ENCODE data around the gene CD93. TPM values are rescaled to one million over a fixed set of nuclear protein-coding genes. Genes with fewer than 3 reads are reported as not detected.

CD93 gene
- total RNA-seq, 1 donor from 2014 or later = not detected

DNA sequence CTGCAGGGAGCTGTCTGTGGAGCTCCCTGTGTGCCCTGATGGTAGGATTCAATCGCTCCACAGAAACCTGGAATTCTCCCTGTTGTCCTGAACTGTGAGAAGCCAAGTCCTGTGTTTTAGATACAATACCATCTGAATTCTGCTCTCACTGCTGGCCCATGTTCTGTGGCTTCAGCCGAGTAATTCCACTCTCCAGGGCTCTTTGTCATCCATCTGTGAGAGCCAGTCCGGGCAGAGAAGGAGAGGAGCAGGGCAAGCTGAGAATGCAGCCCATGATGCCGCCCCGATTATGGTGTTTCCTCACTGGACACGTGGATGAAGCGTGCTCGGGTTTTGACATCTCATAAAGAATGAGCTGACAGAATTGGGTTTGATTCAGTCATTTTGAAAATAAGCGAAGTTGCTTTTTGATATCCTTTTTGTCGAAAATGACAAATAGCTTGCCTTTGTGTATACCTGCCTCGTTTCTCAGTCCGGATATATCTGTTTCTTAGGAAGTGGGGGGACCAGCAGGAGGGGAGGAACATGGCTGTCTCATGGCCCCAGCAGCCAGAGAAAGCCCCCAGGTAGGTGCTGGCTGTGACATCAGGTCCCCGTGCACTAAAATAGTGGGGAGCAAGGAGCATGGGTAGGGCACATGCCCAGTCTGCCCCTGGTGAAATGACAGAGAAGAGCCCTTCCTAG is 8.2 kb upstream of the CD93 start:
- no peaks in the 10 kb centered on the region for H3K9me3 ChIP-seq (ENCODE audit: low read depth)
- no peak overlapping the region for H3K4me3 Mint-ChIP-seq
- H3K4me1 Mint-ChIP-seq = peaks cover 16% of the 10 kb centered on the region
- H3K9me3 Mint-ChIP-seq = no peaks in the 10 kb centered on the region
- no peaks in the 10 kb centered on the region for H4K20me1 ChIP-seq (ENCODE audit: low read depth)
- H3K9ac ChIP-seq = no peak overlapping the region
- no peaks in the 10 kb centered on the region for H3K36me3 ChIP-seq
- peaks cover 11% of the 10 kb centered on the region for H3K27me3 Mint-ChIP-seq (ENCODE audit: insufficient read depth, low read depth)
- H3K4me2 ChIP-seq = no peak overlapping the region
- no peak for DNase-seq (ENCODE audit: low spot score)
- no peaks in the 10 kb centered on the region for H3K36me3 Mint-ChIP-seq
- no peak overlapping the region for H2AFZ ChIP-seq (replicated peaks)
- no peaks in the 10 kb centered on the region for H3F3A ChIP-seq (ENCODE audit: low read depth)
- H3K27ac Mint-ChIP-seq = no peak overlapping the region
- no peaks in the 10 kb centered on the region for H3K27me3 ChIP-seq
- H3K79me2 ChIP-seq (ENCODE audit: low read depth) = no peaks in the 10 kb centered on the region
- no peak overlapping the region for H3K4me3 ChIP-seq
- H3K27ac ChIP-seq = no peak overlapping the region
- H3K4me1 ChIP-seq = no peaks in the 10 kb centered on the region
- no peak for TF ChIP-seq EZH2phosphoT487 (IDR thresholded peaks at IDR 0.05)
- TF ChIP-seq, protein P1, sequence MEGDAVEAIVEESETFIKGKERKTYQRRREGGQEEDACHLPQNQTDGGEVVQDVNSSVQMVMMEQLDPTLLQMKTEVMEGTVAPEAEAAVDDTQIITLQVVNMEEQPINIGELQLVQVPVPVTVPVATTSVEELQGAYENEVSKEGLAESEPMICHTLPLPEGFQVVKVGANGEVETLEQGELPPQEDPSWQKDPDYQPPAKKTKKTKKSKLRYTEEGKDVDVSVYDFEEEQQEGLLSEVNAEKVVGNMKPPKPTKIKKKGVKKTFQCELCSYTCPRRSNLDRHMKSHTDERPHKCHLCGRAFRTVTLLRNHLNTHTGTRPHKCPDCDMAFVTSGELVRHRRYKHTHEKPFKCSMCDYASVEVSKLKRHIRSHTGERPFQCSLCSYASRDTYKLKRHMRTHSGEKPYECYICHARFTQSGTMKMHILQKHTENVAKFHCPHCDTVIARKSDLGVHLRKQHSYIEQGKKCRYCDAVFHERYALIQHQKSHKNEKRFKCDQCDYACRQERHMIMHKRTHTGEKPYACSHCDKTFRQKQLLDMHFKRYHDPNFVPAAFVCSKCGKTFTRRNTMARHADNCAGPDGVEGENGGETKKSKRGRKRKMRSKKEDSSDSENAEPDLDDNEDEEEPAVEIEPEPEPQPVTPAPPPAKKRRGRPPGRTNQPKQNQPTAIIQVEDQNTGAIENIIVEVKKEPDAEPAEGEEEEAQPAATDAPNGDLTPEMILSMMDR (IDR thresholded peaks at IDR 0.05) = no peak
- no peak for TF ChIP-seq EZH2 (IDR thresholded peaks at IDR 0.05)

DNA sequence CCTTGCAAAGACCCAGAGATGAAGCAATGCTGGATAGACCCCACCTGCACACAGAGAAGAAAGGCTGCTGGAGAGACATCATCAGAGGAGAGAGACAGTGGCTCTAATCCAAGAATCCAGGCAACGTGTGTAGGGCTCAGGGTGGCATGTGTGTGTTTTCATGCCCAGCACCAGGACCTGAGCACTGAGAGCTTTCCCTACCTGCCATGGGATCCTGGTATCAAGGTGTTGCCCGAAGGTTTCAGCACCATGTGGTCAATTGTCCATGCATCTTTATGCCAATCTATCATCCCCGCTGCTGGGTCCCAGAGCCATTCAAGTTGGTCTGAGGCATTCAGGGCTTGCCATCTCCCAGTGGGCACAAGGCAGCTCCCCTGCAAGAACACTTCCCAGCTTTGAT is 7.5 kb upstream of the CD93 start:
- H3K9me3 ChIP-seq (ENCODE audit: low read depth) = no peaks in the 10 kb centered on the region
- H3K4me2 ChIP-seq = no peak overlapping the region
- H4K20me1 ChIP-seq (ENCODE audit: low read depth) = no peaks in the 10 kb centered on the region
- Mint-ChIP-seq H3K27ac (no peak overlapping the region), H3K4me3 (no peak overlapping the region), H3K27me3 (ENCODE audit: insufficient read depth, low read depth) (peaks cover 11% of the 10 kb centered on the region), H3K36me3 (no peaks in the 10 kb centered on the region), H3K4me1 (peaks cover 16% of the 10 kb centered on the region), H3K9me3 (no peaks in the 10 kb centered on the region)
- no peak overlapping the region for H3K4me3 ChIP-seq
- H3K4me1 ChIP-seq = no peaks in the 10 kb centered on the region
- H3K27me3 ChIP-seq = no peaks in the 10 kb centered on the region
- no peaks in the 10 kb centered on the region for H3F3A ChIP-seq (ENCODE audit: low read depth)
- no peaks in the 10 kb centered on the region for H3K79me2 ChIP-seq (ENCODE audit: low read depth)
- no peak for DNase-seq (ENCODE audit: low spot score)
- TF ChIP-seq EZH2 (IDR thresholded peaks at IDR 0.05) (no peak), EZH2phosphoT487 (IDR thresholded peaks at IDR 0.05) (no peak)
- TF ChIP-seq, protein P1 (IDR thresholded peaks at IDR 0.05) = no peak
- no peaks in the 10 kb centered on the region for H3K36me3 ChIP-seq
- no peak overlapping the region for H2AFZ ChIP-seq (replicated peaks)
- H3K9ac ChIP-seq = no peak overlapping the region
- no peak overlapping the region for H3K27ac ChIP-seq

DNA sequence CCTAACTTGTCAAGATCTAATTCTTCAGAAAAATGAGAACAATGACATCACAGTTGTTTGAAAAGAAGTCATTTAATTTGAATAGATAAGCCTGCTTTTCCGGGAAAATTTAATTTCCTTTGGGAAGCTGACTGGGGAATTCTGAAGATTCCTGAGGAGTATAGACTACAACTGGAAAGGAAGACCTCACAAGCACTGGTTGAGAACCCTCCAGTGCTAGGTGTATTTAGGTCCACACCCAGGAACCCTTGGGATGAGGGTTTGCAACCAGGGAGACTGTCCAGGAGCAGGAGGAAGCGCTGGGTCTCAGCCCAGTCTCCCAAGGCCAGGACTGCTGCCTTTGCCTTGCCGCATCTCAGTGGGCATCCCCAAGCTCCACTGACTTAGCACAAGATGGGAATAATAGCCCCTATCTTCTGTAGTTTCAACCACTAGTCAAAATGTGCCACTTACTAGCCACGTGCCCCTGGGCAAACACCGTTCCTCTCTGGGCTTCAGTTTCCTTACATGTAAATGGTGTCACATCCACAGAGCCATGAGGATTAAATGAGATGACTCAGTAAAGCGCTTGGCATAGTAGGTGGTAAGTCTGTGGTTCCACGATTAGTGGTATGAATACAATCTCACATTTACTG is 6.9 kb upstream of the CD93 start:
- no peaks in the 10 kb centered on the region for H3K36me3 ChIP-seq
- H2AFZ ChIP-seq (replicated peaks) = no peak overlapping the region
- Mint-ChIP-seq H3K4me1 (peaks cover 11% of the 10 kb centered on the region), H3K4me3 (no peak overlapping the region), H3K36me3 (no peaks in the 10 kb centered on the region), H3K27ac (no peak overlapping the region), H3K27me3 (ENCODE audit: insufficient read depth, low read depth) (peaks cover 5% of the 10 kb centered on the region), H3K9me3 (no peaks in the 10 kb centered on the region)
- no peaks in the 10 kb centered on the region for H3K9me3 ChIP-seq (ENCODE audit: low read depth)
- no peaks in the 10 kb centered on the region for H3F3A ChIP-seq (ENCODE audit: low read depth)
- no peak overlapping the region for H3K9ac ChIP-seq
- H3K4me3 ChIP-seq = no peak overlapping the region
- H4K20me1 ChIP-seq (ENCODE audit: low read depth) = no peaks in the 10 kb centered on the region
- no peak overlapping the region for H3K27ac ChIP-seq
- H3K27me3 ChIP-seq = no peaks in the 10 kb centered on the region
- H3K4me2 ChIP-seq = no peak overlapping the region
- no peak for TF ChIP-seq EZH2 (IDR thresholded peaks at IDR 0.05)
- TF ChIP-seq, protein P1 (IDR thresholded peaks at IDR 0.05) = no peak
- TF ChIP-seq EZH2phosphoT487 (IDR thresholded peaks at IDR 0.05) = no peak
- no peaks in the 10 kb centered on the region for H3K79me2 ChIP-seq (ENCODE audit: low read depth)
- DNase-seq (ENCODE audit: low spot score) = no peak
- H3K4me1 ChIP-seq = no peaks in the 10 kb centered on the region
